CD4-positive, alpha-beta T cell treated with Interleukin-21 for 1 hour (primary cell): Measurements from ENCODE around the gene PREX1.
A peak's percentile ranks its signal among the peaks of the same experiment; 100 is the strongest.

ENCODE experiments used
- DNase-seq: peaks from one replicate; pipeline ENCODE4 v3.0.0-alpha.2; 2020

PREX1 gene

DNA sequence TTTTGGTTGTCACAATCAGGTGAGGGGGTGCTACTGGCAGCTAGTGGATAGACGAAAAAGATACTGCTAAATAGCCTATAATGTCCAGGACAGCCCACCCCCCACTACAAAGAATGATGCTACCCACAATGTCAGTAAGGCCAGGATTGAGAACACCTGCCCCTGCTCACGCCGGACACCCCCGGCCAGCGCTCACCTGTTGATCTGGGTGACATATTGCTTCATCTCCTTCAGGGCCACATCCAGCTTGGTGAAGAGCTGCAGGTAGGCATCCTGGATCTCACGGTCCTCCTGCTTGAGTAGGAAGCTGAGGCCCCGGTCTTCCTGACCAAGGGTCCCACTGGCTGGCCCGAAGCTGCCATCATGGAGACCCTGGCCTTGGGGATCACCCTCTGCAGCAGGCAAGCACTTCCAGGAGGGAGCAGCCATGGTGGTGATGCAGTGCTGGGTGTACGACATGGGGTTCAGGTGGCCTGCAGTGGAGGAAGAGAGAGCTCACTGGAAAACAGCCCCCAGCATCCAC is 178.6 kb downstream of the PREX1 start:
- no peak for DNase-seq

DNA sequence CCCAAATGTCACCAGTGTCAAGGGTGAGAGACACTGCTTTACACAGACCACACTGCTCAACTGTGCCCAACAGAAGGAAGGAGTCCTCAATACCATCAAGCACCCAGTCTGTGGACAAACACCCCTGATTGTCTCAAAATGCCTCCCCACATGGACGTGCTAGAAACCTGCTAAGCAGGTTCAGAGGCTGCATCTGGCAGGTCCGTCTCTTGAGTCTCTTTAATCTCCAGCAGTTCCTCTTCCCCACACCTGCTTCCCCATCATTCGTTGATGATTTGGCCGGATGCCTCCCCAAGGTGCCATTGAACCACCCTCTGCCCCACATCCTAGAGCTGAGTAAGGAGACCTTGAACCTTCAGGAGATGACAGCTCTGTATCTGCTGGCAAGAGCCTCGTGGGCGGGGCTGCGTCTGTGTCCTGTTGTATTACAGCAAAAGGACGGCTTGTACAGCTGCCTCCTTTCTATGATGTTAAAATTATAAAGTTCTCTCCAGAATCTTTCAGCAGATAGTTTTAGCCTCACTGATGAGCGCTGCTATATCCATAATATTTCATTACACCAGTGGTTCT is 179.2 kb downstream of the PREX1 start:
- no peak for DNase-seq

- DNase-seq: no peak
These were observed 179.9 kb downstream of the PREX1 start for GRCh38 chr20:48647858-48648257.

DNA sequence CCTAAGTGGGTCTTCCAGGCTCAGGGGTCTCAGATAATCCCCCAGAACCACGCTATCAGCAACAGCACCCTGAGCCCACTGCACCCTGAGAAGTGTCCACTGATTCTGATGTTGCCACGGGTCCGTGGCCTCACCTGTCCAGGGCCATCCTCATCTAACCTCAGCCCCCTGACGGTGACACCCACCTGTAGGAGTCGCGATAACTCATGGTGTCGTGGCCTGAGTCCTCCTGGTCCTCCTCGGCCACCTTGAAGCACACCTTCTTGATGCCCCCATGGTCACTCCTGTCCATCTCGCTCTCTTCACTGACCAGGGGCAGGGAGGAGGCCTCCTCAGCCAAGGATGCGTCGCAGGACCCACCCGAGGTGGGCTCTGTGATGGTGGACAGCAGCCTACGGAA is 182.1 kb downstream of the PREX1 start:
- DNase-seq: no peak

DNA sequence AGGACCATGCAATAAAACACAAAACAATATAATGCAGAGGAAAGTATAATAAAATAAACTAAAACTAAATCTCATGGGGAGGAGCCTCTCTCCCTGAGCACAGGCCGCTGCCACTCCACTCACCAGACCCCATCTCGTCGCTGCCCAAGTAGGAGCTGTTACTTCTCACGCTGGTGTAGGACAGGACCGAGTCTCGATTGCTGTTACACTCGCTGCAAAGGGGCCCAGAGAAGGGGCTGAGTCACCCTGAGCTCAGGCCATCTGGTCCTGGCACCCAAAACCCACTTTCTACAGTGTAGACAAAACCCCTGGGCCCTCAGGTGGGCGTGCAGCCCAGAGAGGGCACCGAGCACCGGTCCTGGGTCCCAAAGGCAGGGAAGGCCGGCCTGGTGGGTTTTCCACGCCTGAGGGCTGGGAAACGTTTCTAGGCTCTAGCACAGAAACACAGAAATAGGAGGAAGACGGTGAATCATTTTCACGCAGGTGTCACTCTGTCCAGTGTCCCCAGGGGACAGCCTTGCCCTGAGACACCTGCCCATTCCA is 183.4 kb downstream of the PREX1 start:
- no peak for DNase-seq

DNA sequence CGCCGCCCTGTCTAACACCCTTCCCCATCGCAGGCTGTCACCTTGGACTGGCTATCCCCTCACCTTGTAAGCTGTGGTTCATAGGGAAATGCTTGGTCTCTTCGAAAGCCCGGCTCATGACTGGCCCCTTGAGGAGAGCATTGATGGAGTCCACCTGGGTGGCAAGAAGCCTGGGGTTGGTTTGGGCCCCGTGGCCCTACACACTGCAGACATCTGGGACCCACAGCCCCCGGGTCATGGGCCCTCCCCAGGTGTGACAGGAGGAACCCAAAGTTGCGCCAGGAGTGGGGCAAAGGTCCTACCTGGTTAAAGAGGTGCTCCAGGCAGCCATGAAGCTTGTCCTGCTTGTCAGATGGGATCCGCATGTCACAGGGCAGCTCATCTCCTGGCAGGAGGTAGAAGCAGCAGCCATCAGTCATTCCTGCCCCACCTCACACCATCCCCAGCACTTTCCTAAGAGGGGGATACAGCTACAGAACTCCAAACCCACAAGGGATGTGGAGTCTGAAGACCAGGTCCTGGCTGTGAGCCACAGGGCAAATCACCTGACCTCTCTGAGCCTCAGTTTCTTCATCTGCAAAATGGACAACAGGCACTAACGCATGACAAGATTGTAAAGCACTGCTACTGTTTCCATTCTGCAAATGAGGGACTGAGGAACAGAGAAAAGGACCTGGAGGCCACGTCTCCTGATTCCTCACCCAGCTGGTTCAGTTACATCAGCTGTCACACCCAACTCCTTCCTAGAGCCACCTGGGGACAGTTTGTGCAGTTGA is 185.5 kb downstream of the PREX1 start:
- DNase-seq: no peak

- DNase-seq: no peak
These were observed 186.9 kb downstream of the PREX1 start for GRCh38 chr20:48640871-48641270.

DNA sequence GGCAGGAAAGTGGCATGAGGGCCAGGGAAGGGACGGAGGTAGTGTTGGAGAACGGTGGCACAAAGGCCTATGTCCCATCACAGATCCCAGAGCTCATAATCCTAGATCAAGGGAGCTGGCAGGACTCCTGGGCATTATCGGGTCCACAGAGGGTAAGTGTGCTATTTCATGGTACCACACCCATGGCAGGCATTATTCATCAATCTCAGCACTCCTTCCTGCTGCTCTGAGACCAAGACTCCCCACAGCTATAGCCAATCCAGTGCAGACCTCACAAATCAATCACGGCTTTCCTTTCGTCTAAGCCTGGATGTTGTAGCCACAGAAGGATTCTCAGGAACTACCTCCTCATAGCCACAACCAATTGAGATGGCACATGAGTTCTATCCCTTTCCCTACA is 187.9 kb downstream of the PREX1 start:
- no peak for DNase-seq

DNA sequence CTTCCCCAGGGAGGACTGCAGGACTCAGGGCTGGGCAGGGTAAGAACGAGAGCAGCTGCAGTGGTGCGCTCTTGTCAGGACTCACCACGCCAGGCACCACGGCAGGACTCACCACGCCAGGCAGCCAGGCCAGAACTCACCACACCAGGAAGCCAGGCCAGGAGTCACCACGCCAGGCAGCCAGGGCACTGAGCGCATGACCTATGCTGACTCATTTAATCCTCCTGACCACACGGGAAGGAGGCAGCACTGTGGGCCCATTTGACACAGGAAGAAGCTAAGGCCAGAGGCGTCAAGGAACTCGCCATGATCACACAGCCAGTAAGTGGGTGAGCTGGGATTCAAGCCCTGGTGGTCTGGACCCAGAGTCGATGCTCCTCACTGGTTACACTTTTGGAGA is 189.3 kb downstream of the PREX1 start:
- DNase-seq: no peak

- no peak for DNase-seq
These were observed 190.3 kb downstream of the PREX1 start for GRCh38 chr20:48637461-48637860.

GRCh38 chr20:48636301-48636700 is 191.5 kb downstream of the PREX1 start:
- DNase-seq: no peak

GRCh38 chr20:48635791-48636267 is 192.0 kb downstream of the PREX1 start:
- DNase-seq: peak; percentile 66

GRCh38 chr20:48635361-48635760 is 192.4 kb downstream of the PREX1 start:
- DNase-seq: no peak

- no peak for DNase-seq
These were observed 193.2 kb downstream of the PREX1 start for GRCh38 chr20:48634641-48635040.

DNA sequence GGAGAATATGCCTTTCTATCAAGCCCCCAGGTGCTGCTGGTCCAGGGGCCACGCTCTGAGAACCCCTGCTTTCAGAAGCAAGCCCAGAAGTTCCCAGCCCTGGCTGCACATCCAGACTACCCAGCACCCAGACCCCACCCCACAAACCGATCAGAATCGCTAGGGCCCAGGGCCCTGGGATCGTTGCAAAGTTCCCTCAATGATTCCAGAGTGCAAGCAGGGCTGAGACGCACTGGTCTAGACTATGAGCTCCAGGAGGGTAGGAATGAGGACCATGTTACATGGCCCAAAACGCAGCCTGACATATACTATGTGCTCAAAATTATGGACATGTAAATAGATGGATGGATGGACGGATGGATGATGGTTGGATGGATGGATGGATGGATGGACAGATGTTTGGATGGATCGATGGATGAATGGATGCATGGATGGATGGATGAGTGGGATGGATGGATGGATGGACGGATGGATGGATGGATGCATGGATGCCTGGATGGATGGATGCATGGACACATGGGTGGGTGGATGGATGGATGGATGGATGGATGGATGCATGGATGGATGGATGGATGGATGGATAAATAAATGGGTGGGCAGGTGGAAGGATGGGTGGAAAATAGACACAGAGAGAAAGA is 194.1 kb downstream of the PREX1 start:
- DNase-seq: no peak

DNA sequence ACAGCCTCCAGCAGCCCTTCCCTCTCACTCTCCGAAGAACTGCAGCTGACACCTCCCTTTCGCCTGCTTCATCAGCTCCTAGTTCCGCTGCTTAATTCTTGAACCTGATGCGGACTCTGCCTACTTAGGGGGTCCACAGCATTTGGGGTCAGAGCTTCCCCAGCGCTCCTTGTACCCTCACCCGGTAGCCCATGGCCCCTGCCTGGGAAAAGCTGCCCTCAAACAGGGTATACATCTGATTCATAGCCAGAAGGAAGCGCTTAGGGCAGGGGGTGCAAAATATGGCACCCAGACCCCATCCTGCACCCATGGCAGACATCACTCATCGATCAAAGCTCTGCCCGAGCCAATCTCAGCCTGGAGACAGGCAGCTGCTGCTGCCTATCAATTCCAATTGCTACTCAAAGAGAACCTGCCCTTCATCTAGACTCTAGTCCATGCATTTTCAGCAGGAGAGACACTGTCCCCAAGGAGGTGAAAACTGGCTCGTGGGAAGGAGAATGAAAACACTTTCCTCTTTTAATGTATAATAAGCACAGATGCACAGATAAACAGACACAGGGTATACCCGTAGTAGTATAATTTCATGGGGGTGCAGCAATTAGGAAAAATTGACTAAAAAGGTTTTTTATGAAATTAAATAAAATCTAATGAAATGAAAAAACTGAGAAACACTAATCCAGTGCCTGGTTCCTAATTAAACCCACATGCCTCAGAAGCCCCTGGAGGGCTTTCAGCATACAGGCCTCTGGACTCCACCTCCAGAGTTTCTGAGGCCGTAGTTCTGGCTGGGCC is 194.8 kb downstream of the PREX1 start:
- DNase-seq: no peak

DNA sequence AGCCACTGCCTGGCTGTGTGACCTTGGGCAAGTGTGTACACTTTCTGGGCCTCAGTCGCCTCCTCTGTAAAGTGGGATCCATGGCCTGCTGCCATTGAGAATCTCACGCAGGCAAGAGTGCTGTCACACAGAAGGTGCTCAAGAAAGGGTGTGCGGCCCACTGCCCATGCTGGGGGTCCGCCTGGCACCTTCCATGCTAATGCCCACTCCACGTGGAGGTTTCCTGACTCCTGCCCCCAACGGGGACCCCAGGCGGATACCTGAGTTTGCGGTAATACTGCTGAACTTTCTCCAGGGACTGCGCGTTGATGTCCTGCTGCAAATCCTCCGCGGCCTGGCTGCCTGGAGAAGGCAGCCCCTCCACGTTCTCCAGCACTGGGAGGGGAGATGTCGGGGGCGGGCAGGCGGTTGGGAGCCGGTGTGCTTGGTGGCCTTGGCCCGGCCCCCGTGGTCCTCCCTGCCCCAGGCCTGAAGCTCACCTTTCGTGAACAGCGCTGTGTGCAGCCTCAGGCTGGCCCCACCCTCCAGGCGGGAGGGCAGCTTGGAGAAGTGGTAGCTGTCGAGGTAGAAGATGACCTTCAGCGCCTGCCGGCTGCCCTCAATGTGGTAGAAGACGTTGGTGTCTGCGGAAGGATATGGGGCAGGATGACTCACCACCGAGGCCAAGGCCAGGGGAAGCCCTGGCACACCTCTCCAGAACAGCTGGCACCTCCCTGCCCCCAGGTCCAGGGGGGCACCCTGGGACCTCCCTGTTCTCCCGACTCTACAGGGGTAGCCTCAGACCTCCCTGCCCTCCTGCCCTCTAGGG is 195.6 kb downstream of the PREX1 start:
- DNase-seq: no peak

GRCh38 chr20:48631114-48632016 is 196.4 kb downstream of the PREX1 start:
- no peak for DNase-seq

DNA sequence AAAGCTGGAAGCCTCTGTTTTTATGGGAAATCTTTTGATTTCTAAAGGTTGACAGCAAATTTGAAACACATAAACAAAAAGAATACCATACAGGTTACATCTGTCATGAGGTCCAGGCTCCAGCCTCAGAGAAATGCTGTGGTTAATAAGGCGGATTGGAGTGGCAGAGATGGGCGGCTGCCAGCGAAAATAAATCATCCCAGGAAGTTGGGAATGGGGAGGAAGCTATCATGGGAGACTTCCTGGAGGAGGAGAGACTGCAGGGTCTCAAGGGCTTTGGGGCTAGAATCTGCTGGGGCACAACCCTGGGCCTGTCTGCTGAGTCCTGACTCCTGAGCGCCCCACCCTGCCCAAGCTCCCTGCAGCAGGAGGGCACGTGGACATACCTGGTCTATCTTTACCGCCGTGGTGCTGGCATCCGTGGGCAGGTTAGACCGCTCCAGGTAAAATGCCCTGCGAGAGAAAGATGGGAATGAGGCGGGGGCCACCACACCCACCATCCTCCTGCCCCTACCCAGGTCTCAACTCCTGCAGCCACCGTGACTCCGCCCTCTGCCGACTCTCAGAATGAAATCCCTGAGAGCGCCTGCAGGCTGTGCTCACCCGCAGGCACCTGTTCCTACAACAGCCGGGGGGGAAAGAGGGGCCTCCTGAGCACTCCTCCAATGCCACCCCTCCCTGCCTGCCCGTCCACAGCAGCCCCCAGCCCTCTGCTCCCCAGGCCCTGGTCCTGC is 197.3 kb downstream of the PREX1 start:
- no peak for DNase-seq

- no peak for DNase-seq
These were observed 197.9 kb downstream of the PREX1 start for GRCh38 chr20:48629960-48630315.
